ENCODE results near the gene ARFRP1.

The ARFRP1 gene

GRCh38 chr20:63664143-63664851 is 43.5 kb downstream of the ARFRP1 start:
- Histone ChIP-seq H3K9me3 (ENCODE audit: low read length) (no peaks in the 10 kb centered on the region), H3K79me2 (ENCODE audit: insufficient read depth, low read length) (no peaks in the 10 kb centered on the region), H3K36me3 (ENCODE audit: insufficient read depth, low read length) (peaks cover 66% of the 10 kb centered on the region), H3K27me3 (ENCODE audit: insufficient read depth, low read length) (no peaks in the 10 kb centered on the region), H3K4me1 (ENCODE audit: insufficient read depth, low read length, severe bottlenecking) (peaks cover 5% of the 10 kb centered on the region), H3F3A (ENCODE audit: insufficient read depth, low read length) (no peaks in the 10 kb centered on the region), H3K9ac (ENCODE audit: low read length) (no peak overlapping the region), H3K9me2 (ENCODE audit: low read depth, low read length) (no peaks in the 10 kb centered on the region), H2AFZ (ENCODE audit: low read length) (no peak overlapping the region), H4K20me1 (ENCODE audit: insufficient read depth, low read length) (no peaks in the 10 kb centered on the region), H3K4me2 (ENCODE audit: low read length) (no peak overlapping the region), H3K27ac (ENCODE audit: low read depth, low read length, poor library complexity, severe bottlenecking) (no peak overlapping the region), H3K4me3 (ENCODE audit: low read depth, low read length, poor library complexity, severe bottlenecking) (no peak overlapping the region)
- TF ChIP-seq EZH2 (IDR thresholded peaks at IDR 0.05; ENCODE audit: borderline replicate concordance, low read length) (no peak), CTCF (IDR thresholded peaks at IDR 0.05; ENCODE audit: low read length) (no peak)

DNA sequence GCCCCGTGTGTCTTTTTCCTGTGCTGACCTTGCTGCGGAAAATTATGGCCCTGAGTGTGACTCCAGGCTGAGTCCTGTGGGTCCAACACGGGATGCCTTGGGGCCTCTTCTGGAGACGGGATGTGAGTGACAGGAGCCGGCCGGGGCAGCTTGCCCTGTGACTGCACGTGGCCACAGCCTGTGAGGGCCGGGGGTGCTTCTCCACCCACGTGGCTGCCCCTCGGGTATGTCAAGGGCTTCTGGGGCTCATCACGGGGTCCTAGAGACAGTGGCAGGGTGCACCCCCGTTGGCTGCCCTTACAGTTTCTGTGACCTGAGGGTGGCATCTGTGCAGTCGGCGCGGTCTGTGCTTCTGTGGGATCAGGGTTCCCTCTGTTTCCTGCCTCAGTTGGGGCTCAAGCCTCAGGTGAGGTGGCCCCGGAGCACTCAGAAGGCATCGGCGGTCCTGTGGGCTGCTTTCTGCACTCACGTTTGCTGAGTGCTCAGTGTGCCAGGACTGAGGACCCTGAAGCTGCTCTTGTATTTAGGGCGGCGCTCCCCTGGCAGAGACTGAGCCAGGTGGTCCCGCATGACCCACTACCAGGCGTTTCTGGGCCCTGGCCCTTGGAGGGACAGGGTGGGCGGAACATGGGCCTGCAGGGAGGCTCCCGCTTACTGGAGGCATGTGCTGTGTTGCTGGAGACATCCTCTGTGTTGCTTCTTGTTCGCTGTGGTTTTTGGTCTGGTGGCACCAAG is 44.3 kb downstream of the ARFRP1 start:
- TF ChIP-seq CTCF (IDR thresholded peaks at IDR 0.05; ENCODE audit: low read length) = no peak
- TF ChIP-seq EZH2 (IDR thresholded peaks at IDR 0.05; ENCODE audit: borderline replicate concordance, low read length) = no peak
- Histone ChIP-seq H3K4me1 (ENCODE audit: insufficient read depth, low read length, severe bottlenecking) (peaks cover 11% of the 10 kb centered on the region), H4K20me1 (ENCODE audit: insufficient read depth, low read length) (no peaks in the 10 kb centered on the region), H3K4me2 (ENCODE audit: low read length) (no peak overlapping the region), H2AFZ (ENCODE audit: low read length) (no peak overlapping the region), H3K27ac (ENCODE audit: low read depth, low read length, poor library complexity, severe bottlenecking) (no peak overlapping the region), H3K4me3 (ENCODE audit: low read depth, low read length, poor library complexity, severe bottlenecking) (no peak overlapping the region), H3K9me2 (ENCODE audit: low read depth, low read length) (no peaks in the 10 kb centered on the region), H3K9ac (ENCODE audit: low read length) (no peak overlapping the region), H3F3A (ENCODE audit: insufficient read depth, low read length) (no peaks in the 10 kb centered on the region), H3K27me3 (ENCODE audit: insufficient read depth, low read length) (no peaks in the 10 kb centered on the region), H3K36me3 (ENCODE audit: insufficient read depth, low read length) (peaks cover 58% of the 10 kb centered on the region), H3K9me3 (ENCODE audit: low read length) (no peaks in the 10 kb centered on the region), H3K79me2 (ENCODE audit: insufficient read depth, low read length) (no peaks in the 10 kb centered on the region)

GRCh38 chr20:63662813-63663189 is 45.0 kb downstream of the ARFRP1 start:
- TF ChIP-seq CTCF (IDR thresholded peaks at IDR 0.05; ENCODE audit: low read length) (no peak), EZH2 (IDR thresholded peaks at IDR 0.05; ENCODE audit: borderline replicate concordance, low read length) (no peak)
- no peaks in the 10 kb centered on the region for H4K20me1 ChIP-seq (ENCODE audit: insufficient read depth, low read length)
- H3K36me3 ChIP-seq (ENCODE audit: insufficient read depth, low read length) = peaks cover 51% of the 10 kb centered on the region
- H3K27me3 ChIP-seq (ENCODE audit: insufficient read depth, low read length) = no peaks in the 10 kb centered on the region
- no peaks in the 10 kb centered on the region for H3K9me3 ChIP-seq (ENCODE audit: low read length)
- no peak overlapping the region for H3K4me3 ChIP-seq (ENCODE audit: low read depth, low read length, poor library complexity, severe bottlenecking)
- H2AFZ ChIP-seq (ENCODE audit: low read length) = no peak overlapping the region
- no peak overlapping the region for H3K27ac ChIP-seq (ENCODE audit: low read depth, low read length, poor library complexity, severe bottlenecking)
- H3K4me2 ChIP-seq (ENCODE audit: low read length) = no peak overlapping the region
- H3K9me2 ChIP-seq (ENCODE audit: low read depth, low read length) = no peaks in the 10 kb centered on the region
- no peak overlapping the region for H3K9ac ChIP-seq (ENCODE audit: low read length)
- H3K4me1 ChIP-seq (ENCODE audit: insufficient read depth, low read length, severe bottlenecking) = peaks cover 13% of the 10 kb centered on the region
- no peaks in the 10 kb centered on the region for H3K79me2 ChIP-seq (ENCODE audit: insufficient read depth, low read length)
- H3F3A ChIP-seq (ENCODE audit: insufficient read depth, low read length) = no peaks in the 10 kb centered on the region
